Measurements from ENCODE around the gene NME8. TPM values are rescaled to one million over a fixed set of nuclear protein-coding genes. Genes with fewer than 3 reads are reported as not detected.
A peak's percentile ranks its signal among the peaks of the same experiment; 100 is the strongest.

Gene NME8
- total and polyA plus RNA-seq, 2 of the 4 experiments (the other 2 are of a cell fraction) = not detected

GRCh38 chr7:37927773-37928444, 79.5 kb downstream of the NME8 start:
- Histone ChIP-seq H3K79me1 (ENCODE audit: low read depth in 1 of 2, low read length in 2 of 2) (no peaks in the 10 kb centered on the region), H4K8ac (ENCODE audit: low read depth in 2 of 2, low read length in 2 of 2) (no peak overlapping the region), H2AK9ac (replicated peaks; ENCODE audit: low read depth, low read length, poor library complexity) (no peak overlapping the region), H2BK15ac (ENCODE audit: low read depth, low read length) (no peak overlapping the region), H3K4me3 (ENCODE audit: insufficient read depth, low read depth, low read length) (no peak overlapping the region), H4K5ac (ENCODE audit: low read depth, low read length) (no peak overlapping the region), H2BK20ac (ENCODE audit: low read depth, low read length) (no peak overlapping the region), H3K9ac (ENCODE audit: low read depth, low read length) (no peak overlapping the region), H4K20me1 (ENCODE audit: insufficient read depth, low read length) (no peaks in the 10 kb centered on the region), H2AFZ (replicated peaks; ENCODE audit: low read length, poor library complexity) (no peak overlapping the region), H3K4me1 (ENCODE audit: control insufficient read depth, insufficient read depth, low read length) (no peaks in the 10 kb centered on the region), H3K56ac (ENCODE audit: extremely low read depth, insufficient read depth, low read length) (no peak overlapping the region), H4K91ac (ENCODE audit: insufficient read depth, low read depth, low read length) (no peak overlapping the region), H3K27me3 (ENCODE audit: control insufficient read depth, insufficient read depth, low read length) (no peaks in the 10 kb centered on the region), H3K27ac (ENCODE audit: insufficient read depth, low read length) (no peak overlapping the region), H3K18ac (ENCODE audit: low read depth, low read length) (no peak overlapping the region), H2BK120ac (ENCODE audit: low read depth, low read length) (no peak overlapping the region), H2BK5ac (ENCODE audit: low read depth, low read length, poor library complexity, severe bottlenecking) (no peak overlapping the region), H3K4ac (ENCODE audit: low read depth, low read length) (no peak overlapping the region), H3K14ac (replicated peaks; ENCODE audit: low read depth, low read length) (no peak overlapping the region), H3K23ac (ENCODE audit: low read depth, low read length) (no peak overlapping the region), H3K9me1 (ENCODE audit: insufficient read depth, low read length) (no peaks in the 10 kb centered on the region), H3K4me2 (ENCODE audit: low read depth, low read length) (no peak overlapping the region), H3K36me3 (ENCODE audit: control insufficient read depth, insufficient read depth, low read length) (no peaks in the 10 kb centered on the region), H3K9me3 (ENCODE audit: control insufficient read depth, insufficient read depth, low read length) (peaks cover 2% of the 10 kb centered on the region; the same call in 1 of the 2 replicates), H2AK5ac (ENCODE audit: low read depth, low read length) (no peak overlapping the region)
- DNase-seq = no peak
- intact Hi-C loops (cut with micrococcal nuclease) = no loop called here
- no peak for TF ChIP-seq SMC3 (IDR thresholded peaks at IDR 0.05; ENCODE audit: low read depth, low read length)
- peak; percentile 52 for TF ChIP-seq CEBPB (IDR thresholded peaks at IDR 0.05; ENCODE audit: low read depth, low read length)
- in situ Hi-C loops (cut with MboI; ENCODE audit: low sequenced_read_pairs) = no loop called here
- dilution Hi-C loops (cut with HindIII; ENCODE audit: low sequenced_read_pairs, unreplicated experiment) = no loop called here
- ATAC-seq (ENCODE audit: low read depth) = no peak
- CTCF ChIA-PET = no interaction called here
- POLR2A ChIA-PET (ENCODE audit: unreplicated experiment) = no interaction called here
- no CpG with 5 or more reads among the region's 2 CpGs for WGBS, 2 experiments (ENCODE audit: extremely low coverage in 2 of 2, insufficient read length in 1 of 2)
- BruUV-seq (replicated peaks) = no TSS peak

Data from IMR-90 (cell line).